Type B pancreatic cell (in vitro differentiated cells): ENCODE measurements around the gene FZD8. TPM values are rescaled to one million over a fixed set of nuclear protein-coding genes. Genes with fewer than 3 reads are reported as not detected.

Experiments used
- DNase-seq: peaks from one replicate; pipeline ENCODE4 v3.0.0; 2021; ENCODE audit warnings: mixed read lengths; ENCODE audit not compliant: unreplicated experiment; ENCODE audit errors: extremely low spot score
- H3K27ac Mint-ChIP-seq: 2 replicates; pipeline ENCODE4 v1.8.0; 2021; ENCODE audit warnings: mild to moderate bottlenecking, mixed read lengths
- H3K27me3 Mint-ChIP-seq: 2 replicates; pipeline ENCODE4 v1.8.0; 2021; ENCODE audit warnings: mixed read lengths
- H3K36me3 Mint-ChIP-seq: 2 replicates; pipeline ENCODE4 v1.8.0; 2021; ENCODE audit warnings: mixed read lengths
- H3K4me1 Mint-ChIP-seq: one replicate; pipeline ENCODE4 v1.8.0; 2021; ENCODE audit warnings: mixed read lengths; ENCODE audit not compliant: unreplicated experiment
- H3K4me3 Mint-ChIP-seq: 2 replicates; pipeline ENCODE4 v1.8.0; 2021; ENCODE audit warnings: mild to moderate bottlenecking, mixed read lengths
- H3K9me3 Mint-ChIP-seq: 2 replicates; pipeline ENCODE4 v1.8.0; 2021; ENCODE audit warnings: mixed read lengths
- total RNA-seq: library from RNA; stranded (reverse); gene quantifications from 2 replicates; pipeline ENCODE4 v1.2.1, GENCODE V29; 2021; ENCODE audit warnings: low replicate concordance
- TF ChIP-seq, protein P1 (sequence below): fragments of 200-600 bp; sonication (generic); conservative IDR thresholded peaks from 2 replicates; pipeline ENCODE4 v1.5.0; 2021; ENCODE audit warnings: antibody characterized with exemption, mild to moderate bottlenecking

FZD8 gene
- total RNA-seq, 1 donor from 2014 or later: 7.5 TPM

DNA sequence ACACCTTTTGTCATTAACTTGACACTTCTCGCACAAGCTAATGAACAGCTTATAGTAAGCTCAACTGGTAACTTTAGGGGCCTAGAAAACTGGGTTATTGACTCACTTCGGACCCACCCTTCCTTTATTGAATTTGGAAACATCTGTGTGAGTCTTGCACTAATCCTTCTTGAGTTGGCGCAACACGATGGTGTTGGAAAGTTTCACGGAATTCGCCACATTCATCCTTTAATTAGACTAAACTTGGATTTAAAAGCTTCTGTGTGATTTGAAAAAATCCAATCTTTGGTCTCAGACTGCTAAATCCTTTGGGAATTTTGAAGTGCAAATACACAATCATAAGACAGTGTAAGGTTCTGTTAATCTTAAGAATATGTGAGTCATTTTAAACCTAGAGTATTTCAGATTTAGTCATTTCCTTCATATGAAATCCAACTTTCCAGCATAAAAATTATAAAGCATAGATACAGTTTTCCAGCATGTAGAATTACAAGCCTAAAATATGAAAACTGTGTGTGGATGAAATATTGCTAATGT, 15.1 kb downstream of the FZD8 start:
- Mint-ChIP-seq H3K9me3 (no peaks in the 10 kb centered on the region), H3K4me1 (no peaks in the 10 kb centered on the region), H3K36me3 (no peaks in the 10 kb centered on the region), H3K4me3 (no peak overlapping the region), H3K27ac (no peak overlapping the region), H3K27me3 (peaks cover 4% of the 10 kb centered on the region)
- no peak for DNase-seq
- TF ChIP-seq, protein P1, sequence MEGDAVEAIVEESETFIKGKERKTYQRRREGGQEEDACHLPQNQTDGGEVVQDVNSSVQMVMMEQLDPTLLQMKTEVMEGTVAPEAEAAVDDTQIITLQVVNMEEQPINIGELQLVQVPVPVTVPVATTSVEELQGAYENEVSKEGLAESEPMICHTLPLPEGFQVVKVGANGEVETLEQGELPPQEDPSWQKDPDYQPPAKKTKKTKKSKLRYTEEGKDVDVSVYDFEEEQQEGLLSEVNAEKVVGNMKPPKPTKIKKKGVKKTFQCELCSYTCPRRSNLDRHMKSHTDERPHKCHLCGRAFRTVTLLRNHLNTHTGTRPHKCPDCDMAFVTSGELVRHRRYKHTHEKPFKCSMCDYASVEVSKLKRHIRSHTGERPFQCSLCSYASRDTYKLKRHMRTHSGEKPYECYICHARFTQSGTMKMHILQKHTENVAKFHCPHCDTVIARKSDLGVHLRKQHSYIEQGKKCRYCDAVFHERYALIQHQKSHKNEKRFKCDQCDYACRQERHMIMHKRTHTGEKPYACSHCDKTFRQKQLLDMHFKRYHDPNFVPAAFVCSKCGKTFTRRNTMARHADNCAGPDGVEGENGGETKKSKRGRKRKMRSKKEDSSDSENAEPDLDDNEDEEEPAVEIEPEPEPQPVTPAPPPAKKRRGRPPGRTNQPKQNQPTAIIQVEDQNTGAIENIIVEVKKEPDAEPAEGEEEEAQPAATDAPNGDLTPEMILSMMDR: no peak

DNA sequence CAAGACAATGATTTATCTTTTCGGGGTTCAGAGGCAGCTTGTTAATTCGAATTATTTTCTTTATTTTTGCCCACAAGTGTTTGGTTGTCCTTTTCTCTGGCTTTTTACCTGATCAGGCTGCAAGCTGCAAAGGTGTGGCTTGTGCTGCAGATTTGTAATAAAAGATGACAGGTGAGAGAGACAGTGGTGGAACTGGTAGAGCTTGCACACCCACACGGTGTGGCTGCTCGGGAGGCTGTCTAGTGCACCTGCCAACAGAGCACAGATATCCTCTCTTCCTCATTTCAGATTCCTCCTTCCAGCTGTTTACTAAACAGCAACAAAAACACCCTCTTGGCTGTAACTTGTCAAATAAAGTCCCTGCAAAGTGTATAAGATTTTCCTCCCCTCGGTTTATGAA, 27.8 kb downstream of the FZD8 start:
- DNase-seq: no peak
- H3K27me3 Mint-ChIP-seq: peaks cover 11% of the 10 kb centered on the region
- H3K4me1 Mint-ChIP-seq: no peaks in the 10 kb centered on the region
- no peaks in the 10 kb centered on the region for H3K9me3 Mint-ChIP-seq
- no peaks in the 10 kb centered on the region for H3K36me3 Mint-ChIP-seq
- TF ChIP-seq, protein P1: no peak
- H3K4me3 Mint-ChIP-seq: no peak overlapping the region
- H3K27ac Mint-ChIP-seq: peak overlapping the region; percentile 13

DNA sequence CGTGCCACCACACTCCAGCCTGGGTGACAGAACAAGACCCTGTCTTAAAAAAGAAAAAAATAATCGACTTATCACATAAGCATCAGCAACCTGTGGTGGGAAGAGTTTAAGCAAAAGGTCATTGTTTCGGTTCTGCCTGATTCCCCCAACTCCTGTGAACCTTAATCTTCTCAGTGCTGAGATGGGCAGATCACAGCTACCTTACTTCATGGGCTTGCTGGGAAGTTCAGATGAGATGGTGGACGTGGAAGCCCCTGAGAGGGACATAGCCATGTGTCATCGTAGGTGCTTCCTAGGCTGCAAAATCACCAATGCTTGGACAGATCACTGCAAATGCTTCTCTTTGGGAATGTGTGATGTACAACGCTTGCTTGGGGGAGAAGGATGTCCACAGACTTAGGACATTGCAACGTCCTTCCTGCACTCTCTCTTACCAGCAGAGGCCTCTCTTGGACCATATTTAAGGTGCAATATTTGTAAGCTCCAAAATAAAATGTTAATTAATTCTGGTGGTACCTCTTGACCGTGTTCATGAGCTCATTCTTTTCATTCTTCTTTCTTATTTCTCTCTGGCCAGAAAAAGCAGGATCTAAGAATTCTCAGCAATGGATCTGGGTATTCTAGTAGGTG, 28.4 kb downstream of the FZD8 start:
- Mint-ChIP-seq H3K36me3 (no peaks in the 10 kb centered on the region), H3K27ac (peak overlapping the region; percentile 13), H3K27me3 (peaks cover 9% of the 10 kb centered on the region), H3K9me3 (no peaks in the 10 kb centered on the region), H3K4me3 (no peak overlapping the region), H3K4me1 (no peaks in the 10 kb centered on the region)
- DNase-seq: no peak
- TF ChIP-seq, protein P1: peak; percentile 53

DNA sequence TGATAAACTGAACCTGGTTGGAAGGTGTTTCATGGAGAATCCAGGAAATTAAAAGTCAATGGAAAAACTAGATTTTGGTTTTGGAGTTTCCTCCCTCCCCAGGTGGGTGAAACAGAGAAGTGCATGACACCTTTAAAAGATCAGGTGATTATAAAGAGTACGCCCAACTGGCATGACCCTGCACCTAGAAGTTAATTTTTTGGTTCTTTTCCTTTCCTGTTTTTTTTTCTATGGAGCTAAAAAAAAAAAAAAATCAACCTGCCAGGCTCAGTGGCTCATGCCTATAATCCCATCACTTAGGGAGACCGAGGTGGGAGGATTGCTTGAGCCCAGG, 29.0 kb downstream of the FZD8 start:
- H3K27ac Mint-ChIP-seq: no peak overlapping the region
- peaks cover 9% of the 10 kb centered on the region for H3K27me3 Mint-ChIP-seq
- no peaks in the 10 kb centered on the region for H3K9me3 Mint-ChIP-seq
- TF ChIP-seq, protein P1: no peak
- no peak for DNase-seq
- H3K4me3 Mint-ChIP-seq: no peak overlapping the region
- H3K4me1 Mint-ChIP-seq: no peaks in the 10 kb centered on the region
- no peaks in the 10 kb centered on the region for H3K36me3 Mint-ChIP-seq

DNA sequence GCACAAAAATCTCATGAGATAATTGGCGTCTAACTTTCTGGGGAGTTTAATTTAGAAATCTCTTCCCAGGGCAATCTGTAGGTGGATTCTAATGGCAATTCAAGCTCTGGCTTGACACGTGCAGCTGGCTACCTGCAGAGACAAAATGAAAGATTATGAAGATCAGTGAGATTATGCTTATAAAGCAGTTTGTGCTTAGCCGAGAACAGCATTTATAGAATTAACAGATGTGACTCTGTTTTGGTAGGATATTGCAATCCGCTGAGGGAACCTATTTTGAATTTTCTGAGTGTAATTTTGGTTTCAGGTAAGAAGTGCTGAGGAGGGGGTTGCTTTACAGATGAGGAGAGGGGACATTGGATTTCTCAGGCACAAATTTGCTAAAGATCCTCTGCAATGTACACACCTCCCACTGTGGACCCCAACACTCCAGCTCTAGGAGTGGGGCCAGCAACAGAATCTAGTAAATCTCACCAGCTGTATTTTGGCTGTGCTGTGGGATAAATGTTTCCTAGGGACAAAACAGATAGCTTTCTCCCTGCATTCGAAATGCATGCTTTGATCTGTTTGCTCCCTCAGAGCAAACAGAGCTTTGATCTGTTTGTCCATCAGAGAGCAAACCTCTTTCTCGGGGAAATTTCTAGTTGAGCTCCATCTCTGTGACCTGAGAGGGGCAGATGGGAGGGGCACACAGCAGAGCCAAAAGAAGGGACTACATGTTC, 29.6 kb downstream of the FZD8 start:
- Mint-ChIP-seq H3K4me3 (no peak overlapping the region), H3K9me3 (no peaks in the 10 kb centered on the region), H3K36me3 (no peaks in the 10 kb centered on the region), H3K27me3 (peaks cover 9% of the 10 kb centered on the region), H3K27ac (no peak overlapping the region), H3K4me1 (no peaks in the 10 kb centered on the region)
- TF ChIP-seq, protein P1: no peak
- DNase-seq: no peak
